Activated B cell treated with CpG ODN at 0.5 μM for 24 hours (primary cell): ENCODE measurements around the gene DIP2C. TPM values are rescaled to one million over a fixed set of nuclear protein-coding genes. Genes with fewer than 3 reads are reported as not detected.

Experiments used
- ATAC-seq: fragments of 200-7000 bp; cut with Tn5 transposase; one replicate; pipeline ENCODE4 v1.10.0; 2021; ENCODE audit warnings: low read depth, mild to moderate bottlenecking, moderate library complexity
- CTCF ChIA-PET: fragments of 350-600 bp; sonication (Branson Sonifier 250); formaldehyde crosslinking; loops from one replicate; lab custom pipeline; 2021; ENCODE audit warnings: antibody characterized with exemption; lab: Charles Lee
- POLR2A ChIA-PET: fragments of 350-600 bp; sonication (Branson Sonifier 250); formaldehyde crosslinking; loops from one replicate; lab custom pipeline; 2021; ENCODE audit warnings: antibody characterized with exemption; lab: Charles Lee
- DNase-seq: peaks from one replicate; pipeline ENCODE4 v3.0.0; 2022
- H3K27ac Mint-ChIP-seq: one replicate; pipeline ENCODE4 v1.8.0; 2020; ENCODE audit warnings: mixed read lengths
- H3K27me3 Mint-ChIP-seq: one replicate; pipeline ENCODE4 v1.8.0; 2021; ENCODE audit warnings: mixed read lengths
- H3K36me3 Mint-ChIP-seq: one replicate; pipeline ENCODE4 v1.8.0; 2021; ENCODE audit warnings: low read depth, mixed read lengths
- H3K4me1 Mint-ChIP-seq: one replicate; pipeline ENCODE4 v1.8.0; 2021; ENCODE audit warnings: mixed read lengths
- H3K4me3 Mint-ChIP-seq: one replicate; pipeline ENCODE4 v1.8.0; 2020; ENCODE audit warnings: mild to moderate bottlenecking, mixed read lengths
- H3K9me3 Mint-ChIP-seq: one replicate; pipeline ENCODE4 v1.8.0; 2020; ENCODE audit warnings: mixed read lengths
- CTCF ChIP-seq: fragments of 200-600 bp; IDR thresholded peaks from one replicate; pipeline ENCODE4 v1.8.0; 2022; ENCODE audit warnings: antibody characterized with exemption, mild to moderate bottlenecking
- intact Hi-C: fragments of 100-400 bp; cut with micrococcal nuclease; formaldehyde crosslinking; loops from one replicate; pipeline ENCODE4 v1.15.1; 2024
- total RNA-seq: library from RNA; stranded (reverse); gene quantifications from 2 replicates; pipeline ENCODE4 v1.2.3, GENCODE V29; 2022

The DIP2C gene
- total RNA-seq, 1 donor from 2014 or later = 0.49 TPM

- Mint-ChIP-seq H3K4me3 (no peak overlapping the region), H3K36me3 (no peaks in the 10 kb centered on the region), H3K27ac (no peak overlapping the region), H3K9me3 (no peaks in the 10 kb centered on the region), H3K27me3 (peaks cover 22% of the 10 kb centered on the region), H3K4me1 (no peaks in the 10 kb centered on the region)
- DNase-seq (no peak), ATAC-seq (no peak)
- TF ChIP-seq CTCF = no peak
- ChIA-PET CTCF (no interaction called here), POLR2A (no interaction called here)
- intact Hi-C loops = no loop called here
Measured at GRCh38 chr10:526651-527312, 162.7 kb downstream of the DIP2C start.

- Mint-ChIP-seq H3K9me3 (no peaks in the 10 kb centered on the region), H3K36me3 (no peaks in the 10 kb centered on the region), H3K27ac (no peak overlapping the region), H3K4me3 (no peak overlapping the region), H3K4me1 (no peaks in the 10 kb centered on the region), H3K27me3 (peaks cover 20% of the 10 kb centered on the region)
- ATAC-seq = no peak
- ChIA-PET CTCF (no interaction called here), POLR2A (no interaction called here)
- TF ChIP-seq CTCF = no peak
- DNase-seq = no peak
- intact Hi-C loops = no loop called here
Measured at GRCh38 chr10:525565-526315, 163.7 kb downstream of the DIP2C start.

GRCh38 chr10:523925-524324 is 165.5 kb downstream of the DIP2C start:
- POLR2A ChIA-PET = no interaction called here
- no peak for ATAC-seq
- TF ChIP-seq CTCF = no peak

GRCh38 chr10:522350-522749 is 167.1 kb downstream of the DIP2C start:
- H3K9me3 Mint-ChIP-seq = no peaks in the 10 kb centered on the region
- DNase-seq (no peak), ATAC-seq (no peak)
- H3K27me3 Mint-ChIP-seq = peaks cover 30% of the 10 kb centered on the region
- H3K4me1 Mint-ChIP-seq = no peaks in the 10 kb centered on the region
- POLR2A ChIA-PET = no interaction called here
- H3K27ac Mint-ChIP-seq = no peak overlapping the region
- no peak overlapping the region for H3K4me3 Mint-ChIP-seq
- intact Hi-C loops = no loop called here
- CTCF ChIA-PET = no interaction called here
- TF ChIP-seq CTCF = no peak
- no peaks in the 10 kb centered on the region for H3K36me3 Mint-ChIP-seq

More at GRCh38 chr10:523925-524324, 165.5 kb downstream of the DIP2C start:
- H3K27ac Mint-ChIP-seq = no peak overlapping the region
- intact Hi-C loops = no loop called here
- peaks cover 23% of the 10 kb centered on the region for H3K27me3 Mint-ChIP-seq
- H3K36me3 Mint-ChIP-seq = no peaks in the 10 kb centered on the region
- no peaks in the 10 kb centered on the region for H3K4me1 Mint-ChIP-seq
- no peak for DNase-seq
- no peak overlapping the region for H3K4me3 Mint-ChIP-seq
- H3K9me3 Mint-ChIP-seq = no peaks in the 10 kb centered on the region
- CTCF ChIA-PET = no interaction called here
